SK-N-MC (cell line): ENCODE data around the gene NRIP2.

Source experiments
- DNase-seq: peaks from one replicate; pipeline ENCODE4 v3.0.0-alpha.2; 2011; ENCODE audit warnings: low read depth, low spot score
- H3K27ac ChIP-seq: fragments of 200-600 bp; sonication (generic); 2 replicates; pipeline ENCODE4 v1.5.1; 2016; ENCODE audit warnings: mixed run types
- H3K36me3 ChIP-seq: fragments of 200-600 bp; sonication (generic); 2 replicates; pipeline ENCODE4 v1.6.1; 2017; ENCODE audit warnings: antibody characterized with exemption, low read length, mixed read lengths; ENCODE audit not compliant: insufficient read depth
- H3K4me3 ChIP-seq: fragments of 200-600 bp; sonication (generic); 2 replicates; pipeline ENCODE4 v1.5.1; 2016
- H3K9ac ChIP-seq: fragments of 200-600 bp; sonication (generic); 2 replicates; pipeline ENCODE4 v1.8.0; 2017; ENCODE audit warnings: mixed run types, mixed read lengths; ENCODE audit not compliant: insufficient read length
- H3K9me3 ChIP-seq: fragments of 200-600 bp; sonication (generic); 2 replicates; pipeline ENCODE4 v1.6.1; 2017; ENCODE audit warnings: low read depth, mild to moderate bottlenecking, antibody characterized with exemption, low read length, moderate library complexity, mixed read lengths
- EZH2 ChIP-seq: fragments of 200-600 bp; sonication (generic); IDR thresholded peaks from one replicate; pipeline ENCODE4 v1.6.1; 2017; ENCODE audit warnings: antibody characterized with exemption
- FOXP2 ChIP-seq: optimal IDR thresholded peaks from 2 replicates; pipeline ENCODE3; 2011; ENCODE audit warnings: mild to moderate bottlenecking, moderate library complexity; ENCODE audit not compliant: insufficient read depth; ENCODE audit errors: extremely low read length, control extremely low read depth
- POLR2AphosphoS5 ChIP-seq: IDR thresholded peaks from 2 replicates; pipeline ENCODE4 v1.6.1; 2012; ENCODE audit warnings: mild to moderate bottlenecking, low read depth, low read length, borderline replicate concordance

The NRIP2 gene

DNA sequence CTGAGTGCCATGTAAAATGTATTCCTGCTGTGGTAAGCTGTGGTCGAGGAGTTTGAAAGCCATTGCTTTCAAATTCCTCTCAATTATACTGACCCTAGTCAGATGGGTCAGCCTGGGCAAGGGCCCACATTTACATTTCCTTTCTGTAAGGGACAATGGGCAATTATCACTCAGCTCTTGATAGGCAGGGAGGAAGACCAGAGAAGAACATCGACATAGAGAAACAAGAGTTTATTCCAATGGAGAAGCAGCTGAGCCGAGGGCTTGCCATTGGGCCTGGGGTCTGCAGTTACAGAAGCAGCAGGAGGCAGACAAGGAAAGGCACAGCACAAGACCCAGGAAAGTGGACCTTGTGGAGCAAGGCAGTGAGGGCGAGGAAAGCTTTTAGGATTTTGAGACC is 9.7 kb downstream of the NRIP2 start:
- DNase-seq: no peak
- Histone ChIP-seq H3K27ac (no peak overlapping the region), H3K36me3 (peaks cover 65% of the 10 kb centered on the region), H3K9me3 (no peaks in the 10 kb centered on the region), H3K9ac (no peak overlapping the region), H3K4me3 (no peak overlapping the region)
- no peak for TF ChIP-seq EZH2
- TF ChIP-seq FOXP2: no peak
- no peak for TF ChIP-seq POLR2AphosphoS5

DNA sequence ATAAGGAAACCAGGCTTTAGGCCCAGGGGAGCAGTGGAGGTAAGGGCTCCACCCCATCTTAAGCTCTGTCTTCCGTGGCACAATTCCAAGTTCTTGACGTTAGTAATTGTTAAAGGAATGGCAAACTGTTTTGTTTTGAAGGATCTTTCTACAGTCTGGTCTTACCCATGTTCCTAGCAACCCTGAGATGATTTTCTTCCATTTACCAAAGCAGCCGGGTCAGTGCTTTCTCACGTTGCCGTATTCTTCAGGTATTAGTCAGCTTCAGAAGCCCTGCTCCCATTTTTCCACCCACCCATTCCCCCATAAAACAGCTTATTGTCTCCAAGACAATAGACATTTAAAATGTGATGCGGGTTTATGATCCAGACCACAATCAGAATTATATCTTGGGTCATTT is 10.3 kb downstream of the NRIP2 start:
- H3K4me3 ChIP-seq: no peak overlapping the region
- TF ChIP-seq EZH2: no peak
- TF ChIP-seq FOXP2: no peak
- TF ChIP-seq POLR2AphosphoS5: no peak
- H3K36me3 ChIP-seq: peaks cover 65% of the 10 kb centered on the region
- H3K27ac ChIP-seq: no peak overlapping the region
- no peak overlapping the region for H3K9ac ChIP-seq
- H3K9me3 ChIP-seq: no peaks in the 10 kb centered on the region
- no peak for DNase-seq

DNA sequence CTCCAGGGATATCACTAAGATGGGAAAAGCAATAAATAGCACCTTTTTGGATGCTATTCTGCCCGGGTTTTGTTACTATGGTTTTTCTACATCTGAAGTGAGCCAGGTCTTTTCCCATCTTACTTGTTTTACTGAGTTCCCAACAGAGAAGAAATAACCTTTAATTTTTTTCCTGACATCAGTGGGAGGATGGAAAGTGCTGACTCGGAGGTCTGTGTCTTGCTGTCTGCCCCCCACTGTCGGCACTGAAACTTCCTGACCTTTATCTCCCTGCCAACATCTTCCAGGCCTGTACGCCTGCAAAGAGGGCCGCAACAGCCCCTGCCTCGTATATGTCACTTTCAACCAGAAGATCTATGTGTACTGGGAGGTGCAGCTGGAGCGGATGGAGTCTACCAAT is 11.4 kb downstream of the NRIP2 start:
- DNase-seq: no peak
- H3K27ac ChIP-seq: no peak overlapping the region
- no peaks in the 10 kb centered on the region for H3K9me3 ChIP-seq
- peaks cover 65% of the 10 kb centered on the region for H3K36me3 ChIP-seq
- H3K4me3 ChIP-seq: no peak overlapping the region
- TF ChIP-seq POLR2AphosphoS5 (no peak), EZH2 (no peak), FOXP2 (no peak)
- H3K9ac ChIP-seq: no peak overlapping the region

DNA sequence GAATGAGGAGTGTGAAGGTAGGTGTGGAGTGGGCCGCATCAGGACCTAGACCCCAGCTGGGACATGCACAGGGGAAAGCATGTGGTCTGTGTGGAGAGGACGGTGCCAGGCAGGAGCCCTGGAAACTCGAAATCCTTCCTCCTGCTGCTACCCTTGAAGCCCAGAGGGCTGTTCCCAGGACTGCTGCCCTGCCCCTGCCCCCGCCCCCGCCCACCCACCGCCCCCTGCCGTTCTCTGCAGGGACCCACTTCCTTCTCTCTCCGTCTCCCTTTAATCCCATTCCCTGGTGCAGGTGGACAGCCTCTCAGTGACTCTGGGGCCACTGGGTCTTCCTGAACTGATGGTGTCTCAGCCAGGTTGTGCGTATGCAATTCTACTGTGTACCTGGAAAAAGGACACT is 14.4 kb downstream of the NRIP2 start:
- no peak for DNase-seq
- H3K9me3 ChIP-seq: no peaks in the 10 kb centered on the region
- no peak overlapping the region for H3K27ac ChIP-seq
- H3K4me3 ChIP-seq: no peak overlapping the region
- H3K9ac ChIP-seq: no peak overlapping the region
- H3K36me3 ChIP-seq: peaks cover 53% of the 10 kb centered on the region
- no peak for TF ChIP-seq EZH2
- TF ChIP-seq FOXP2: no peak
- TF ChIP-seq POLR2AphosphoS5: no peak

DNA sequence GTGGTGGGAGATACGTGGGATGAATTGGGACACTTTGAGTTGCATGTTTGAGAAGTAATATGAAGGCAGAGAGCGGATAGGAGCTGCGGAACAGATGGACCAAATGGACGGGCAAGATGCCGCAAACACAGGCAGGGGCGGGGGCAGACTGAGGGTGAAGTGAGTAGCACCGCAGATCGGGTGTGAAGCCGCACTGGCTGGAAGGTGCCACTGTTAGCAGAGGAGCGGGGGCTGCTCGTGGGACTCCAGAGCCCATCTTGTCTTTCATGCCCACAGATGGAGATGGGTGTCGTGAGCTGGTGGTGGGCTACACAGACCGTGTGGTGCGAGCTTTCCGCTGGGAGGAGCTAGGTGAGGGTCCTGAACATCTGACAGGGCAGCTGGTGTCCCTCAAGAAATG is 15.0 kb downstream of the NRIP2 start:
- DNase-seq: no peak
- H3K27ac ChIP-seq: no peak overlapping the region
- peaks cover 48% of the 10 kb centered on the region for H3K36me3 ChIP-seq

DNA sequence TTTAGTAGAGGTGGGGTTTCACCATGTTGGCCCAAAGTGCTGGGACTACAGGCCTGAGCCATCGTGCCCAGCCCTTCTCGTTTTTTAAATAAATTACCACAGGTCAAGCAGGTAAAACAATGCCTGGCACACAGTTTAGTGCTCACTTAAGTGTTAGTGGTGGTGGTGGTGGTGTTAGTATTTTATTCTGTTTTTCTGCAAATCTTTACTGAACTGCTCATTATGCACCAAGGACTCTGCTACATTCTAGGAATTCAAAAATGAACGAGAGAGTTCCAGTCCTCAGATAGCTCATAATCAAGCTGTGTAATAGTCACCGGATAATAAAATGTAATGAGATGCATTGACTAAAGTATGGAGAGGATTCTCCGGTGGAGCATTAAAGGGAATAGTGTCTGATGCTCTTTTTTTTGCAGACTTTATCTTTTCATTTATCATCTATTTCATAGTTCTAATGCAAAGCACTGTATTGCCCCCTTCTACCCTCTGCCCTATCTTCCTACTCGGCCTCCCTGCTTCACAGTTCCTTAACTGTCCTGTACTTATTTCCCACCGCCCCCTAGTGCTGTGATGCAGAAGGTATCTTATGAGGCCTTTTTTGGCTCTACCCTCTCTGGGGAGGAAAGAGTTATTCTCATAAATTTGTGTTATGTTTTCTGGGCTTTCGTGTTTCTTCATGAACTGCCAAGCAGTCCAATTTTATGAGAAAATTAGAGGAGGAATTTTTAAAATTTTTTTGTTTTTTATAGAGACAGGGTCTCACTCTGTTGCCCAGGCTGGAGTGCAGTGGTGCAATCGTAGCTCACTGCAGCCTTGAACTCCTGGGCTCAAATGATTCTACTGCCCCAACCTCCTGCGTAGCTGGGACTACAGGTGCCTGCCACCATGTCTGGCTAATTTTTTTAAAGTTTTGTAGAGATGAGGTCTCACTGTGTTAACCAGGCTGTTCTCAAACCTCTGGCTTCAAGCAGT is 21.3 kb downstream of the NRIP2 start:
- peak overlapping the region; percentile 86 for H3K9ac ChIP-seq
- peak overlapping the region; percentile 95 for H3K27ac ChIP-seq
- peaks cover 14% of the 10 kb centered on the region for H3K36me3 ChIP-seq
- peak overlapping the region; percentile 81 for H3K4me3 ChIP-seq
- peak; percentile 30 for DNase-seq
- TF ChIP-seq FOXP2: no peak
- no peak for TF ChIP-seq EZH2
- no peak for TF ChIP-seq POLR2AphosphoS5
- H3K9me3 ChIP-seq: no peaks in the 10 kb centered on the region

More for the DNA sequence above, 15.0 kb downstream of the NRIP2 start:
- TF ChIP-seq FOXP2 (no peak), POLR2AphosphoS5 (no peak)
- Histone ChIP-seq H3K9ac (no peak overlapping the region), H3K4me3 (no peak overlapping the region), H3K9me3 (no peaks in the 10 kb centered on the region)

DNA sequence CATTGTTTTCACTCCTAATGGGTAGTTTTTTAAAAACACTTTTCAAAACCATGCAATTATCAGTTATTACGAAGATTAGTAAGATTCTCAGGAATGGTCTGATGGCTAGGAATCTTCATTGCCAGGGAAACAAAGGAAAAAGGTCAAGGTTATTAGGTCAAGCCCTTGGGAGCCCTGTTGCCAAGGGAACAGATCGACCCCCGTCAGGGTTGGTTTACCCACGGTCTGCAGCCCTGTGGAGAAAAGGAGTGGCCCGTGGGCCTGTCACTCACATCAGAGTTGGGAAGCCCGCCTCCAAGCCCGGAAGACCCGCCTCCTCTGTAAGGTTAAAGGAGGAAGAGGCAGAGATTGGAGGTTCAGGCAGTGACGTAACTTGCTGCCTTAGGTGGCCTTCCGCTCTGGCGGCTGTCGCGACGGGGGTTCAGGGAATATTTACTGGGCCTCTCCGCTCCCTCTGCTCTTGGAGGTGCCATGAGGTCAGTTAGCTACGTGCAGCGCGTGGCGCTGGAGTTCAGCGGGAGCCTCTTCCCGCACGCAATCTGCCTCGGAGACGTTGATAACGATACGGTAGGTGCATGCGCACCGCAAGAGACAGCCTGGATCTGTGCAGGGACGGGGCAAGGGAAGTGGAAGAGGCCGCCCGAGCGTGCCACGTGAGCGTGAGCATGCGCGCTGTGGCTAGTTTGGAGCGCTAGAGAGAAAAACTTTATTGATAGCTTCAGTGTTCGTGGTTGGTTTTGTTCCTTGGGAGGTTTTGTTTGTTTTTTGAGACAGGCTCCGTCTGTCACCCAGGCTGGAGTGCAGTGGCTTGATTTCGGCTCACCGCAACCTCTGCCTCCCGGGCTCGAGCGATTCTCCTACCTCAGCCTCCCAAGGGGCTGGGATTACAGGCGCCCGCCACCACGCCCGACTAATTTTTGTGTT is 22.3 kb downstream of the NRIP2 start, which contains the start of gene ITFG2:
Gene ITFG2 (plus strand): TSS at position 379 of the 924 bp plus-strand sequence. CDS start 93 bp downstream, at position 472.
- peak within 1 kb of the TSS; percentile 81 for H3K4me3 ChIP-seq
- H3K9me3 ChIP-seq: no peaks in the 10 kb centered on the region
- TF ChIP-seq EZH2: no peak
- TF ChIP-seq POLR2AphosphoS5: peak; percentile 98
- H3K36me3 ChIP-seq: peaks cover 6% of the 10 kb centered on the region; the same call in 1 of the 2 replicates
- DNase-seq: peak; percentile 94
- peak within 1 kb of the TSS; percentile 86 for H3K9ac ChIP-seq
- peak within 1 kb of the TSS; percentile 95 for H3K27ac ChIP-seq

DNA sequence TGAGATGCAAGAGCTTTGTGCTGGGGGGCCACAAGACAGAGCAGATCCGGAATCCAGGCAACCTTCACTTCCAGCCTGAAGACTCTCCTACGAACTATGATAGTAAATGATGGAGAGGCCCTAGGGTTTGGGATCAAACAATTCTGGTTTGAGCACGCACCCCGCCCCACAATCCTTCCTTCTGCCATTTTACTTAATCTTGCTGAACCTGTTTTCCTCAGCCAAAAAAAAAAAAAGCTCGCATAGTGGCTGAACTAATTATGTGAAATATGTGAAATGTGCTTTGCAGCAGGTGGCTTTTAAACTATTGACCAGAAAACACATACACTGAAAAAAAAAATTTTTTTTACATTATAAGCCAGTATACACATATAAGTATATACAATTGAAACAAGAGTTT is 23.0 kb downstream of the NRIP2 start:
- peak overlapping the region; percentile 79 for H3K27ac ChIP-seq
- TF ChIP-seq EZH2: no peak
- TF ChIP-seq POLR2AphosphoS5: no peak
- TF ChIP-seq FOXP2: no peak
- no peak for DNase-seq
- H3K9me3 ChIP-seq: no peaks in the 10 kb centered on the region
- peak overlapping the region; percentile 81 for H3K4me3 ChIP-seq
- H3K9ac ChIP-seq: peak overlapping the region; percentile 61
- H3K36me3 ChIP-seq: no peaks in the 10 kb centered on the region; the same call in 1 of the 2 replicates
